AG04449 (cell line): ENCODE results near the gene FSHB.

Experiments used
- CTCF ChIA-PET: fragments of 350-600 bp; formaldehyde crosslinking; extraction: SDS; loops from one replicate; lab custom pipeline; 2021; ENCODE audit warnings: antibody characterized with exemption; lab: Yijun Ruan, JAX
- POLR2A ChIA-PET: fragments of 400-600, 350-600 bp; formaldehyde crosslinking; extraction: SDS; loops from one replicate; lab custom pipeline; 2020; ENCODE audit warnings: antibody characterized with exemption, inconsistent platforms; lab: Yijun Ruan, JAX
- DNase-seq: peaks from one replicate; pipeline ENCODE4 v3.0.0-alpha.2; 2010; ENCODE audit warnings: low read depth, low spot score
- H3K4me3 ChIP-seq: 2 replicates; pipeline ENCODE4 v1.5.1; 2011; ENCODE audit warnings: low read depth, mild to moderate bottlenecking, control low read depth, low read length
- TF ChIP-seq, protein P1 (sequence below): IDR thresholded peaks from one replicate; pipeline ENCODE4 v1.5.1; 2011; ENCODE audit warnings: mild to moderate bottlenecking, moderate library complexity, low read length, control low read depth, inconsistent platforms; ENCODE audit not compliant: insufficient read depth; ENCODE audit errors: missing control alignments

The FSHB gene

DNA sequence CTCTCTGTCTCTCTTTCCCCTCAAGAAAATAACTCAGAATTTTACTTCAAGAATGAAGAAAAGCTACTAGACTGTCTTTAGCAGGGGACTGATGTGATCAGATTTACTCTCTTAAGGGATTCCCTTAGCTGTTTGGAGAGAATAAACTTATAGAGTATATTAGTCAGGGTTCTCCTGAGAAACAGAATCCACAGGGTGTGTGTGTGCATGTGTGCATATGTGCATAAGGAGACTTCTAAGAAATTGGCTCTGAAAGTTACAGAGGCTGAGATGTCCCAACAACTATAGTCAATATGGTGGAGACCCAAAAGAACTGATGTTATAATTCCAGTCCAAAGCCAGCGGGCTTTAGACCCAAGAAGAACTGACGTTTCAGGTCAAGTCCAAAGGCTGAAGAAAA lies 49.0 kb downstream of the FSHB start:
- TF ChIP-seq, protein P1, sequence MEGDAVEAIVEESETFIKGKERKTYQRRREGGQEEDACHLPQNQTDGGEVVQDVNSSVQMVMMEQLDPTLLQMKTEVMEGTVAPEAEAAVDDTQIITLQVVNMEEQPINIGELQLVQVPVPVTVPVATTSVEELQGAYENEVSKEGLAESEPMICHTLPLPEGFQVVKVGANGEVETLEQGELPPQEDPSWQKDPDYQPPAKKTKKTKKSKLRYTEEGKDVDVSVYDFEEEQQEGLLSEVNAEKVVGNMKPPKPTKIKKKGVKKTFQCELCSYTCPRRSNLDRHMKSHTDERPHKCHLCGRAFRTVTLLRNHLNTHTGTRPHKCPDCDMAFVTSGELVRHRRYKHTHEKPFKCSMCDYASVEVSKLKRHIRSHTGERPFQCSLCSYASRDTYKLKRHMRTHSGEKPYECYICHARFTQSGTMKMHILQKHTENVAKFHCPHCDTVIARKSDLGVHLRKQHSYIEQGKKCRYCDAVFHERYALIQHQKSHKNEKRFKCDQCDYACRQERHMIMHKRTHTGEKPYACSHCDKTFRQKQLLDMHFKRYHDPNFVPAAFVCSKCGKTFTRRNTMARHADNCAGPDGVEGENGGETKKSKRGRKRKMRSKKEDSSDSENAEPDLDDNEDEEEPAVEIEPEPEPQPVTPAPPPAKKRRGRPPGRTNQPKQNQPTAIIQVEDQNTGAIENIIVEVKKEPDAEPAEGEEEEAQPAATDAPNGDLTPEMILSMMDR, result no peak
- H3K4me3 ChIP-seq, result no peak overlapping the region
- no peak for DNase-seq
- ChIA-PET POLR2A (no interaction called here), CTCF (no interaction called here)

DNA sequence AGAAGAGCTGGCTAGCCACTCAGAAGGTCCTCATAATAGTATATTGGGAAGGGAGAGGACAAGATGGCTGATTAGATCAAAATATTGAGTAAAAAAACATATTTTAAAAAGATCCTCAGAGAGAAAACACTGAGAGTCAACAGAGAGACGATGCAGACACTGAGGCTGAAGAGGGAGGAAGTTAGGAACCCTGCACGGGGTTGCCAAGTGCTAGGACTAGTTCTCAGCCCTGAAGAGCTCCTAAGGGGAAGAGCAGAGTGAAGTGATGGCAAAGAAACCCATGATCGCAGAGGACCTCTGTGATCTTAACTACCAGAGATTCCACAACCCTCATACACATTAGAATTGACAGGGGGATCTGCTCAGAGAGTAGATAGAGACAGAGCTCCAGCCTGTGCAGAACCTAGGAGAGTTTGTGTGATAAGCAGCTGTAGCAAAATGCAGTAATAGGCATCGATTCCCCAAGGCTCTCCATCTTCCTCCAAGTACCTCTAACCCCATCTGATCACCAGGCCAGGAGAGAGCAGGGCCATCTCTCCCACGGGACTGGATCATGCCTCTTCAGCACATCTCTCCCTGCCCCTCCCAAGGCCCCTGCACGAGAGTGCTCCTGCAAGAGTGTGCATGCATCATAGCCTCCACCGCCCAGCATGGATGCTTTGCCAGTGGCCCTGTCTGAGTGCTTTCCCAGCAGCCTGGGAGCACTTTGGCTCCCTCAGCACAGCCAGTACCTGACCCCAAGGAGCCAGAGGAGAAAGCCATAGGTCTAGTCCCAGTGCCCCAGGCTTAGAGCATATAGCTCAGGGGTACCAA lies 50.9 kb downstream of the FSHB start:
- TF ChIP-seq, protein P1, result no peak
- ChIA-PET CTCF (interaction anchor here (1.4 to 1.8 kb wide), 2 partner anchors 9 to 85 kb away, joined by 3 to 6 read pairs; no protein-coding TSS in a partner anchor), POLR2A (no interaction called here)
- no peak overlapping the region for H3K4me3 ChIP-seq
- no peak for DNase-seq

DNA sequence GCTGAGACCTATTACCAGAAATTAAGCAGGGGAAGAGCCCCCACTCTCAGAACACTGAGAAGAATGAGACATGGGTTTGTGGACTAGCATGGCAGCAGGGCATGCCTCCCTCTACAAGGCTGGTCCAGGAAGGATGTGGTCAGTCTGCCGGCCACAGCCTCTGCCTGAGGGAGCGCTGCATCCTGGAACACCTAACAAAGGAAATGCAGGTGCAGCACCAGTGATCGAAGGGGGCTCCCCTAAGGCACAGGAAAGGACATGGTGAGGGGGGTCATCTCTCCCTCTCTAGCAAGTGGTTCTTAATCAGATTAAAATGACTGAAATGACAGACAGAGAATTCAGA lies 51.4 kb downstream of the FSHB start:
- TF ChIP-seq, protein P1, result no peak
- POLR2A ChIA-PET, result no interaction called here
- no peak for DNase-seq
- CTCF ChIA-PET, result interaction anchor here (1.8 kb wide), 1 partner anchor 9 kb away, joined by 6 read pairs; no protein-coding TSS in a partner anchor
- no peak overlapping the region for H3K4me3 ChIP-seq
